Neural cell (in vitro differentiated cells): Measurements from ENCODE around the gene COL5A1. TPM values are rescaled to one million over a fixed set of nuclear protein-coding genes. Genes with fewer than 3 reads are reported as not detected.

Experiments
- H2AFZ ChIP-seq: fragments of 200-600, 300-800 bp; sonication (generic), shearing (Covaris generic); 2 replicates; pipeline ENCODE4 v1.6.0; 2014; ENCODE audit warnings: low read depth, mild to moderate bottlenecking, antibody characterized with exemption, low read length, moderate library complexity
- H3F3A ChIP-seq: fragments of 200-600 bp; shearing (Covaris generic); 2 replicates; pipeline ENCODE4 v1.6.1; 2016; ENCODE audit warnings: mild to moderate bottlenecking, moderate library complexity, mixed read lengths, antibody characterized with exemption, low read length; ENCODE audit not compliant: insufficient read depth, poor library complexity, severe bottlenecking
- H3K27ac ChIP-seq: fragments of 200-600, 300-800 bp; sonication (generic), shearing (Covaris generic); 2 replicates; pipeline ENCODE4 v1.5.1; 2014; ENCODE audit warnings: mild to moderate bottlenecking, low read length, moderate library complexity
- H3K27me3 ChIP-seq: fragments of 300-800, 200-600 bp; sonication (generic), shearing (Covaris generic); 2 replicates; pipeline ENCODE4 v1.6.0; 2014; ENCODE audit warnings: mild to moderate bottlenecking, low read depth, low read length, moderate library complexity; ENCODE audit not compliant: insufficient read depth
- H3K36me3 ChIP-seq: fragments of 300-800, 200-600 bp; sonication (generic), shearing (Covaris generic); 2 replicates; pipeline ENCODE4 v1.5.1; 2014; ENCODE audit warnings: mild to moderate bottlenecking, antibody characterized with exemption, low read length, moderate library complexity; ENCODE audit not compliant: insufficient read depth
- H3K4me2 ChIP-seq: fragments of 300-800, 200-600 bp; sonication (generic), shearing (Covaris generic); 2 replicates; pipeline ENCODE4 v1.6.0; 2014; ENCODE audit warnings: mild to moderate bottlenecking, low read length
- H3K4me3 ChIP-seq: fragments of 300-800, 200-600 bp; sonication (generic), shearing (Covaris generic); 2 replicates; pipeline ENCODE4 v1.5.1; 2014; ENCODE audit warnings: mild to moderate bottlenecking, low read length, moderate library complexity
- H3K79me2 ChIP-seq: fragments of 200-600 bp; shearing (Covaris generic); replicated peaks from 2 replicates; pipeline ENCODE4 v1.6.0; 2014; ENCODE audit warnings: mild to moderate bottlenecking, low read length, moderate library complexity; ENCODE audit not compliant: insufficient read depth
- H3K9ac ChIP-seq: fragments of 300-800, 200-600 bp; sonication (generic), shearing (Covaris generic); 2 replicates; pipeline ENCODE4 v1.6.1; 2016; ENCODE audit warnings: mild to moderate bottlenecking, low read length, mixed read lengths
- H3K9me2 ChIP-seq: fragments of 200-600 bp; shearing (Covaris generic); 2 replicates; pipeline ENCODE4 v1.6.1; 2016; ENCODE audit warnings: mild to moderate bottlenecking, low read length, mixed read lengths; ENCODE audit not compliant: insufficient read depth
- H3K9me3 ChIP-seq: fragments of 200-600, 300-800 bp; sonication (generic), shearing (Covaris generic); 2 replicates; pipeline ENCODE4 v1.6.1; 2016; ENCODE audit warnings: mild to moderate bottlenecking, mixed run types, low read length, moderate library complexity, mixed read lengths
- H4K20me1 ChIP-seq: fragments of 200-600 bp; shearing (Covaris generic); 2 replicates; pipeline ENCODE4 v1.6.1; 2016; ENCODE audit warnings: mild to moderate bottlenecking, mixed run types; ENCODE audit not compliant: insufficient read depth
- CTCF ChIP-seq: fragments of 450-650 bp; IDR thresholded peaks from 2 replicates; pipeline ENCODE4 v1.5.1; 2014; ENCODE audit warnings: antibody characterized with exemption, mild to moderate bottlenecking, moderate library complexity; ENCODE audit not compliant: poor library complexity, severe bottlenecking
- EP300 ChIP-seq: fragments of 450-650 bp; conservative IDR thresholded peaks from 2 replicates; pipeline ENCODE4 v1.6.1; 2014; ENCODE audit warnings: antibody characterized with exemption, mild to moderate bottlenecking, moderate library complexity; ENCODE audit not compliant: poor library complexity, severe bottlenecking
- EZH2 ChIP-seq: fragments of 200-600, 300-800 bp; shearing (Covaris generic), sonication (generic); IDR thresholded peaks from 2 replicates; pipeline ENCODE4 v1.6.1; 2014; ENCODE audit warnings: antibody characterized with exemption, low read length, borderline replicate concordance, mild to moderate bottlenecking; ENCODE audit not compliant: insufficient read depth, poor library complexity, severe bottlenecking
- MXI1 ChIP-seq: fragments of 450-650 bp; conservative IDR thresholded peaks from 2 replicates; pipeline ENCODE4 v1.6.1; 2014; ENCODE audit warnings: antibody characterized with exemption, mild to moderate bottlenecking; ENCODE audit not compliant: poor library complexity, severe bottlenecking
- POLR2AphosphoS5 ChIP-seq: IDR thresholded peaks from 2 replicates; pipeline ENCODE4 v1.6.1; 2012
- RAD21 ChIP-seq: fragments of 450-650 bp; conservative IDR thresholded peaks from 2 replicates; pipeline ENCODE4 v1.6.1; 2014; ENCODE audit warnings: antibody characterized with exemption, mild to moderate bottlenecking, moderate library complexity
- REST ChIP-seq: IDR thresholded peaks from 2 replicates; pipeline ENCODE4 v1.6.1; 2012; ENCODE audit warnings: borderline replicate concordance
- SMC3 ChIP-seq: fragments of 450-650 bp; conservative IDR thresholded peaks from 2 replicates; pipeline ENCODE4 v1.6.1; 2014; ENCODE audit warnings: antibody characterized with exemption, mild to moderate bottlenecking, moderate library complexity; ENCODE audit not compliant: poor library complexity
- TAF1 ChIP-seq: IDR thresholded peaks from 2 replicates; pipeline ENCODE4 v1.6.1; 2012; ENCODE audit warnings: low read depth
- polyA plus RNA-seq: library from polyadenylated mRNA; depleted of rRNA; stranded (reverse); fragments of >200 nt; gene quantifications from 2 replicates; pipeline ENCODE4 v1.2.3, GENCODE V29; 2014

The COL5A1 gene
- polyA plus RNA-seq, 1 donor from 2014 or later: not detected

DNA sequence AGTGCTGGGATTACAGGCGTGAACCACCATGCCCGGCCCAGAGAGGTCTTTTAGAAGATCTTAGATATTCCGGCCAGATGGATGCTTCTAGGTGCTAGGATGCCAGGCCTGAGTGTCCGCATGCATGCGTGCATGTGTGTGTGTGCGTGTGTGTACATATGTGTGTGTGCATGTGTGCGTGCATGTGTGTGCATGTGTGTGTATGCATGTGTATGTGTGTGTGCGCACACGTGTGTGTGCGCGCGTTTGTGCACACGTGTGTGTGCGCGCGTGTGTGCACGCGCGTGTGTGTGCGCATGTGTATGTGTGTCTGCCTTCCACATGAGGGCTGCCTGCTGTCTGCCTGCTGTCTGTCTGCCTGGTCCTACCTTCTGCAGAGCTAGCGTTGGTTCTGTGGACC, 151.0 kb downstream of the COL5A1 start:
- no peaks in the 10 kb centered on the region for H3K9me2 ChIP-seq
- H3F3A ChIP-seq: no peaks in the 10 kb centered on the region
- no peak overlapping the region for H2AFZ ChIP-seq
- no peaks in the 10 kb centered on the region for H3K9me3 ChIP-seq
- H3K79me2 ChIP-seq: no peaks in the 10 kb centered on the region
- no peaks in the 10 kb centered on the region for H3K27me3 ChIP-seq
- TF ChIP-seq POLR2AphosphoS5 (no peak), REST (no peak), SMC3 (no peak), CTCF (no peak), TAF1 (no peak), EZH2 (no peak), MXI1 (no peak), RAD21 (no peak), EP300 (no peak)
- no peak overlapping the region for H3K27ac ChIP-seq
- H3K36me3 ChIP-seq: no peaks in the 10 kb centered on the region
- H4K20me1 ChIP-seq: no peaks in the 10 kb centered on the region
- no peak overlapping the region for H3K4me3 ChIP-seq
- no peak overlapping the region for H3K4me2 ChIP-seq
- no peak overlapping the region for H3K9ac ChIP-seq

GRCh38 chr9:134793288-134794188, 151.9 kb downstream of the COL5A1 start:
- no peak overlapping the region for H3K4me3 ChIP-seq

More at GRCh38 chr9:134793288-134794188, 151.9 kb downstream of the COL5A1 start:
- Histone ChIP-seq H3K9me2 (no peaks in the 10 kb centered on the region), H3K27me3 (no peaks in the 10 kb centered on the region), H4K20me1 (no peaks in the 10 kb centered on the region), H3K79me2 (no peaks in the 10 kb centered on the region), H3F3A (no peaks in the 10 kb centered on the region), H3K36me3 (no peaks in the 10 kb centered on the region), H3K9me3 (no peaks in the 10 kb centered on the region), H2AFZ (no peak overlapping the region), H3K27ac (no peak overlapping the region), H3K4me2 (no peak overlapping the region), H3K9ac (no peak overlapping the region)
- no peak for TF ChIP-seq CTCF
- no peak for TF ChIP-seq POLR2AphosphoS5
- no peak for TF ChIP-seq TAF1
- no peak for TF ChIP-seq SMC3
- no peak for TF ChIP-seq RAD21
- TF ChIP-seq REST: no peak
- no peak for TF ChIP-seq MXI1
- TF ChIP-seq EZH2: no peak
- no peak for TF ChIP-seq EP300
